Right lung (tissue), 5 donors: ENCODE measurements around the gene RPS27L. TPM values are rescaled to one million over a fixed set of nuclear protein-coding genes. Genes with fewer than 3 reads are reported as not detected.
"Not testable (repeated sequence)": the region's sequence is repeated elsewhere in the genome, so short reads cannot be mapped to it uniquely, and the experiment has no call there.

Experiments used
- DNase-seq, 2 donors: peaks; one replicate each; pipeline ENCODE4 v3.0.0-alpha.2; 2013
- polyA plus RNA-seq, 5 donors: library from polyadenylated mRNA; unstranded; fragments of 120-200 nt; gene quantifications; one replicate each; pipeline versions ENCODE4 v1.2.1 to v1.2.3, GENCODE V29; 2013; ENCODE audit warnings: inconsistent platforms in 1 of 5, low replicate concordance in 1 of 5; ENCODE audit not compliant: insufficient read length in 5 of 5, insufficient read depth in 1 of 5

The RPS27L gene
- polyA plus RNA-seq, 5 donors = 76.8 to 103 (median 92.8) TPM

DNA sequence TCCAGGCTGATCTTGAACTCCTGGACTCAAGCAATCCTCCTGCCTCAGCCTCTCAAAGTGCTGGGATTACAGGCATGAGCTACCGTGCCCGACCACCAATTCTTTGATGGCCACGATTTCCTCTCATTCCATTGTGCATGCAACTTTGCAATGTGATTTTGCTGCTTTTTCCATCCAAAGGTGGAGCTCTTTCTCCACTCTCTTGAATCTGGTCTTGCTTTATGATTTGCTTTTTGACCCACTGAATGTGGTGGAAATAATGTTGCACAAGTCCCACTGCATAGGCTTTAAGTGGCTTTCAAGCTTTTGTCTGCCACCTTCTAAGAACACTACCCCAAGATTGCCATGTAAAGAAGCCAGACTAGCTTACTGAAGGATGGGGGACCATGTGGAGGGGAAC is 10.6 kb downstream of the RPS27L start:
- DNase-seq = peak in 1 of 2 donors; percentile 11

DNA sequence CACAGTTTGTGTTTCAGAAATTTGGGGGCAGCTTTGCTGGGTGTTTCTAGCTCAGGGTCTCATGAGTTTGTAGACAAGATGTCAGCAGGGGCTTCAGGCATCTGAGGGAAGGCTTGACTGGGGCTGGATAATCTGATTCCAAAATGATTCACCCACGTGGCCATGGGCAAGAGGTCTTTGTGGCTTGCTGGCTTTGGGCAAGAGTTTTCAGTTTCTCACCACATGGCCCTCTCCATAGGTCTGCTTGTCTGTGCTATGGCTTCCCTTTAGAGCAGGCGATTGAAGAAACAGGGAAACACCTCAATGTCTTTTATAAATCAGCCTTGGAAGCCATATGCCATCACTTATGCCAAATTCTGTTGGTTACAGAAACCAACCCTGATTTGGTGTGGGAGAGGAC is 11.9 kb downstream of the RPS27L start:
- no peak for DNase-seq

DNA sequence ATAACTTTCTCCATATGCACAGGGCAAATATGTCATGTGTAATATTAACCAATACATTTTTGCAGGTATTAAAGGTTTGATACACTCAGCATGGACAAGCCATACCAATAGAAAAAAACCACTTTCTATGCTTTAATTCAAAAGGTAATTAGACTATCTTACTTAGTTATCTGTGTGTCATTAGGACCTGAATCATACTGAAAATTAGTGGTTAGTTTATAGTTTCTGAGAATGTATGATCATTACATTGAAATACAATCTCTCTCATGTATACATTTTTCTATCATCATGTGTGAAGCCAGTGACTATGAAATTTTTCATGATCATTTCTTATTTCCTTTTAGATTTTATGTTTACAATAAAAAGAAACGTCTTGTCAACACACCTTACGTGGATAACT is 16.3 kb downstream of the RPS27L start:
- DNase-seq = no peak

DNA sequence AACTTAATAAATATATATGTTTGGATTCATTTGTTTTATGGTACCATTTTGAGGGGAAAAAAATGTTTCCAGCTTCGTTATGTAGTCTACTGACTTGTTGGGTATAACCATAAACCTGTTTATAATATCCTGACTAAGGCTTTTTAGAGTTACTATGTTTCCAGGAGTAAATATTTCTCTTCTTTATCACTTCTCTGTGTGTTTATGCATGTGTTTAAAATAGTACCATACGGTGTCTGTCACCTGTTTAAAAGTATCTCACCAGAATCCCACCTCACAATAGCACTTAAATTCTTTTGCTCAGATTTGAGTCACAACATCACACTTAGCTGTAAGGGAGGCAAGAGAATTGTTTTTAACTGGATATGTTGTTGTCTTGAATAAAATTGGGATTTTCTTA is 20.5 kb downstream of the RPS27L start:
- DNase-seq = no peak

DNA sequence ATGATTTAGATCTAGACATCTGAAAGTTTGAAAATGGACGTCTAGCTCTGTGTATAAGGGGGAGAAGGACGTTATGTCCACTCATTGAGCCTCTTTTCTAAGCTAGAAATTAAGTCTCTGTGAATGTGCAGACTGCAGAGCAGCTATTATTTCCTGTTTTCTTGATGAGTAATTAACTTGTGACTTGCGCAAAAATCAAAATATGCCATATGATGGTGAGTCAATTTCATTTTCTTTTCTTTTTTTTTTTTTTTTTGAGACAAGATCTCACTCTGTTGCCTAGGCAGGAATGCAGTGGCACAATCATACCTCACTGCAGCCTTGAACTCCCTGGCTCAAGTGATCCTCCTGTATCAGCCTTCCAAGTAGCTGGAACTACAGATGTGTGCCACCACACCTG is 21.5 kb downstream of the RPS27L start:
- DNase-seq = no peak

DNA sequence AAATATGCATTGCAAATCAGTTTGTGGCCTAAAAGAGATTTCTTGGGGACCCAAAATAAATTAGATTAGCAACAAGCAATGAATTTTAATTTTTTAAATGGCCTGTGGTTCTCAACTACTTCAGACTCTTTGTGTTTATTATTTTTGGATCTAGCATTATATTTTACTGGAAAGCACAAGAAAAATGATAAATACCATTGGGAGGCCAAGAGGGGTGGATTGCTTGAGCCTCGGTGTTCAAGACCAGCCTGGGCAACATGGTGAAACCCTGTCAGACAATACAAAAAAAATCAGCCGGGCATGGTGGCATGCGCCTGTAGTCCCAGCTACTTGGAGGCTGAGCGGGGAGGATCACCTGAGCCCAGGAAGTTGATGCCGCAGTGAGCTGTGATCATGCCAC is 22.0 kb downstream of the RPS27L start:
- no peak for DNase-seq

DNA sequence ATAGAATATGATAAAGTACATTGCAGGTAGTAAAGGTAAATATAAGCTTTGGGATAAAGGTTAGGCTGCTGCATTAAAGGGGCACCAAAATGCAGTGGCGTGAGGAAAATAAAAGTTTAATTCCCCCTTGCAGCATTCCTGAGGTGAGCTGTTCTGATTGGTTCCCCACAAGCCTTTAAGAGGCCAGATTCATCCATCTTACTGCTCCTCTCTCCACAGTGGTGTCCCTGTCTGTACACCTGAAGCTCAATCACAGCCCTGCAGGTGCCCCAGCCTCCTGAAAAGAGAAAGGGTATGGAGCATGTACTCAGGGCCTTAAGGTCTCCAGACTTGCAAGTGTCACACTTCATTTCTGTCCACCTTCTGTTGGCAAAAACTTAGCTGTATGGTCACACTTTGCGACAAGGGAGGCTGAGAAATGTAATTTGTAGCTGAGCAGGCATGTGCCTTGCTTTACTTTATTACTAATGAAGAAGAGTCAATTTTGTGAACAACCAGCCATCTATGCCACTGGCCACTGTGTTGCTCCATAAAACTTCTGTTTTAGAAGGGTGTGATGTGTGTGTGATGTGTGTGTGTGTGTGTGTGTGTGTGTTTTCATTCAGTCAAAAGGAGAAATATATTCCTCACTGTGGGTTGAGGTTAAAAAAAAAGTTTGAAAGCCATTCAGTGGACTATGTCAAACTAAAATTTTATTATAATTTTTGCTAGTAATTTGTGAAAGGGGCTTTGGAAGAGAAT is 22.9 kb downstream of the RPS27L start:
- no peak for DNase-seq

DNA sequence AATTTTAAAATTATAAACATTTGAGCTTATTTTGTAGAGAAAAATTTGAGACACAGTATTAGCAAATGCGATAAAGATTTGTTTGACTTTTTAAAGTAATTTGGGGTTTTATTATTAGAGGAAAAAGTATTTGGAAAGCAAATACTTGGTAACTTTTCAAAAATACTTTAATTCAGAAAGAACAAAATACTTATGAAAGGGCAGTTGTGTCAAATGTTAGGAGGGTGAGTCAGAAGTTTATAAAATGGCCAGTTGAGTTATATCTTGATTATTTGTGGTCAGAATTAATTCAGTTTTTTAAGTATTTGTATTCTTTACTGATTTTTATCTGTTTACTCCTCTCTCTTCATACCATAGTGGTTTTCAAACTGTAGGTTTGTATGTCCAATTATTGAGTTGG is 23.5 kb downstream of the RPS27L start:
- no peak for DNase-seq

DNA sequence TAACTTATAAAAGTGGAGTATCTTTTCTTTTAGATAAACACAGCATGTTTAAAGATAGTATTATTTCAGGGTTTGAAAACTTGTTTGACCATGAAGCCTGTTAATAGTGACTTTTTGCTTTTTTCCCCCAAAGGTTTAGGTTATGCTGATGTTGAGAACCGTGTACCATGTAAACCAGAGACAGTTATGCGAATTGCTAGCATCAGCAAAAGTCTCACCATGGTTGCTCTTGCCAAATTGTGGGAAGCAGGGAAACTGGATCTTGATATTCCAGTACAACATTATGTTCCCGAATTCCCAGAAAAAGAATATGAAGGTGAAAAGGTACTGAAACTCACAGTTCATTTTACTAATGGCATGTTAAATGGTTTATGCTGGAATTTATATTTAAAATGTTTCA is 30.6 kb downstream of the RPS27L start:
- no peak for DNase-seq

DNA sequence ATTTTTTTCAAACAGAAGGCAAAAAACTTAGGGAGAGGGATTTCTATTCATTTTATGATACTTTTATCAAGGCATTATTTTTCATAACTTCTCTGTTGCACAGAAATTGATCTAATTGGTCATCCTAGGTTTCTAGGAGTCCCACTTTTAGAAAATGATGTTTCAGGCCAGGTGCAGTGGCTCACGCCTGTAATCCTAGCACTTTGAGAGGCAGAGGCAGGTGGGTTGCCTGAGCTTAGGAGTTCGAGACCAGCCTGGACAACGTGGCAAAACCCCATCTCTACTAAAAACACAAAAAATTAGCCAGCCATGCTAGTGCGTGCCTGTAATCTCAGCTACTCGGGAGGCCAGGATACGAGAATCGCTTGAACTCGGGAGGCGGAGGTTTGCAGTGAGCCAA is 32.8 kb downstream of the RPS27L start:
- no peak for DNase-seq

DNA sequence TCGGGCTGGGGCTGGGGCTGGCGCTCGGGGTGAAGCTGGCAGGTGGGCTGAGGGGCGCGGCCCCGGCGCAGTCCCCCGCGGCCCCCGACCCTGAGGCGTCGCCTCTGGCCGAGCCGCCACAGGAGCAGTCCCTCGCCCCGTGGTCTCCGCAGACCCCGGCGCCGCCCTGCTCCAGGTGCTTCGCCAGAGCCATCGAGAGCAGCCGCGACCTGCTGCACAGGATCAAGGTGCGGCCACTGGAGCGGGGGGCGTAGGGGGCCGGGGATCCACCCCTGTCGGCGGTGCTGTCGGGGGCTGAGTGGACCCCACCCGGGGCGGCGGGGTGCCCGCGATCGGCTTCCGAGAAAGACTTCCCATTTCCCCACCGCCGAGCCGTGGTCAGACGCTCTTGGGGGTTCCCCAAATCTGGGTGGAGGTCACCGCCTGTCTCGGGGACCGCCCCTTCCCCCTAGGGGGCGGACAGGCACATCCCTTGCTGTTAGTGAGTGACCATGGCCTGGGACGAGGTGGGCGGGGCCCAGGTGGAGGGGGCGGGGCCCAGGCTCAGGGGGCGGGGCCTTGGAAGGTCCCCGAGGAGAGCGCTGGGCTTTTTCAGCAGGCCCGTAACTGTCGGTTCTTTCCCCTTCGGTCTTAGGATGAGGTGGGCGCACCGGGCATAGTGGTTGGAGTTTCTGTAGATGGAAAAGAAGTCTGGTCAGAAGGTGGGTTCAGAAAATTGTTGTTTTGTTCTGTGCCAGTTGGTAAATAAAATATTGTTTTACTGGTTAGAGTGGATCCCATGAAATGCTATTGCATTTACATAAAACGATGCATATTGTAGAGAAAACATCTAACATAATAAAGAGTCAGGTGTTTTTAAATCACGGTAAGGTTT is 35.0 kb downstream of the RPS27L start:
- DNase-seq = peak; percentile 63 to 70

DNA sequence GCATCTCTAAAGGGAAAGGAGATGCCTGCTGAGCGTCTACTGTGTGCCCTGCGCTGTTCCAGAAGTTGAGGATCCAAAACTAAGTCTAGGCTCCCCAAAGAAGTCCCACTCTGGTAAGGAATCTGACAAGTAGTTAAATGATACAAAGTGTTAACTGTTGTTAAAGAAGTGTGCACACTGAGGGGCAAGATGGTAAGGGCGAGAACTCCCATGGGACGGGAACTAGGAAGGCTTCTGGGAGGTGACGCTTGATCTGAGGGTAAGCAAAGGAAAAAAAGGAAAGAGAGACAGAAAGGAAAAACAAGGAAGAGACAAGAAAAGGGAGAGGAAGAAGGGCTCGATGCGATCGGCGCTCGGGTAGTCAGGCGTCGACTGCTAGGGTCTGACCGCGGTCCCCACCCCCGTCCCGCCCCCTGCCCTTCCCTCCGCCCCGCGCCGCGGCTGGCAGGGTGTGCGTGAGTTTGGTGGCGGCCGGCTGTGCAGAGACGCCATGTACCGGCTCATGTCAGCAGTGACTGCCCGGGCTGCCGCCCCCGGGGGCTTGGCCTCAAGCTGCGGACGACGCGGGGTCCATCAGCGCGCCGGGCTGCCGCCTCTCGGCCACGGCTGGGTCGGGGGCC is 35.8 kb downstream of the RPS27L start, which contains the start of gene LACTB:
TSS of gene LACTB (plus strand) at position 480 of the 620 bp plus-strand sequence. CDS start at position 491, 11 bp downstream.
- peak; percentile 85 for DNase-seq

DNA sequence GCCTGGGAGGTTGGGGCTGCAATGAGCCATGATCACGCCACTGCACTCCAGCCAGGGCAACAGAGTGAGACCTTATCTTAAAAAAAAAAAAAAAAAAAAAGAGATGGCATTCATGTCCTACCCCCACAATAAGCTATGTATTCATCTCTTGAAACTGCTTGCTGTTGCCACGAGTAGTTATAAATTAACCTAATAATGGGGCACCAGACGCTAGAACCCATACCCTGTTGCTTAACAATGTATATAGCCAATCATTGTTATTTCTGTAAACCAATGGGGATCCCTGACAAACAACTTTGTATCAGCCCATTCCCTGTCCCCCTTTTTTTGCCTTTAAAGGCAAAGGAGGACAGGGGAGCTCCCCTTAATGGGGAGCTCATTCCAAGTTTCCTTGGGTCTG is 38.4 kb downstream of the RPS27L start:
- no peak for DNase-seq

DNA sequence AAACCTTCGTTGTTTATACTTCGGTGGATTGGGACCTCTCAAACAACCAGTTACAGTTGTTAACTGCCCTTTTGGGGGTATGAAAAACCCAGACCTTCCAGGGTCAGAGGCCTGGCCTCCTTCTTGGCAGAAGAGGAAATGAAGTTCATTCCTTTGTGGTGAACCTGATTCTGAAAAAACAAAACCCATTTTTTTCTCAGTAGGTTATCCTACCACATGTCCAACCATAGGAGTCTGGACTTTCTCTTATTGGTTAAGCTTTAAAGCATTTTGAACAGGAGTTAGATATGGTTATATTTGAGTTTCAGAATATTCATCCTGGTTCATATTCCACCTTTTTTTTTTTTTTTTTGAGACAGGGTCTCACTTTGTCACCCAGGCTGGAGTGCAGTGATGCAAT is 42.8 kb downstream of the RPS27L start:
- no peak for DNase-seq

DNA sequence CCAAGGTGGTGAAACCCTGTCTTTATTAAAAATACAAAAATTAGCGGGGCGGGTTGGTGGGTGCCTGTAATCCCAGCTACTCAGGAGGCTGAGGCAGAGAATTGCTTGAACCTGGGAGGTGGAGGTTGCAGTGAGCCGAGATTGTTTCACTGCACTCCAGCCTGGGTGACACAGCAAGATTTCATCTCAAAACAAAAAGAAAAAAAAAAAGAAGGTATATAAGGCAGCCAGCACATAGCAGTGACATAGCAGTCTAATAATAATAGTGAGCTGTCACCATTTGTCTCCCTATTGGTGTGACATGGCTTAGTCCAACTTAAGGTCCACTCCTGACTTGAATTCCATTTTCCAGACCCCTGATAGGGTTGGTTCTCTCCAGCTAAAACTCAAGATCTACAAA is 44.4 kb downstream of the RPS27L start:
- no peak for DNase-seq

DNA sequence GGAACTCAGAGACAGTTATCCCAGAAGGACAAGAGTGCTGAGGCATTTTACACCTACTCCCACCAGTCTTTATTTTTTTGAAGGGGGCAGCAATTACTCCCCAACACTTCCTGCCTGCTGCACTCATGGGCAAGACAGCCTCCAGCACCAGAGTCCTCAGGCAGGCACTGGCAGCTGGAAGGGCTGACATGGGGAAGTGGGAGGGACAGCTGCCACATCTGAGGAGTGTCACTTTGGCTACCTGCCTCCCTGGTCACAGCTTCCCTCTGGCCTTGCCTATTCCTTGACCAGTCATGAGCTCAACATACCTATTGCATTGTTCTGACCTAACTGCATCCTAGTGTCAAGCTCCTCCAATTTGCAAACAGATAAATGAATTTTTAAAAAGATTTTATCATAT is 45.8 kb downstream of the RPS27L start:
- DNase-seq = no peak

DNA sequence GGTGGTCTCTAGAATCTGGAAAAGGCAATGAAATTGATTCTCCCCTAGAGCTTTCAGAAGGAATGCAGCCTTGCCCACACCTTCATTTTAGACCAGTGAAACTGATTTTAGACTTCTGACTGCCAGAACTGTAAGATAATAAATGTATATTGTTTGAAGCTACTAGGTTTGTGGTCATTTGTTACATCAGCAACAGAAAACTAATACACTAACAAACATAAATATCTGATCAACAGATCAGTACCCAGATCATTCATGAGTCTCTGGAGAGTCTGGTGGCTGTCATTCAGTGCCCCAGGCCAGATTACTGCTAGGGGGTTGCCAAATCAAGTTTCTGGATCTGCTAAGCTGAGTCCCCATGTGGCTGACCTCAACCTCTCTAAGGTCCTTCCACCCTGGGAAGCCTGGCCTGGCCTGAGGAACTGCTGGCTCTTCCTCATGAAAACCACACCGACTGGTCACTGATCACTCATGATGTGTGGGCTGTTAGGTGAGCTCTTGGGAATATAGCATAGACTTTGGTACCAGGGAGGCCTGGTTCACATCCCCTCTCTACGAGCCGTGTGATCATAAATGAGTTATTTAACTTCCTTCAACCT is 46.8 kb downstream of the RPS27L start:
- no peak for DNase-seq

DNA sequence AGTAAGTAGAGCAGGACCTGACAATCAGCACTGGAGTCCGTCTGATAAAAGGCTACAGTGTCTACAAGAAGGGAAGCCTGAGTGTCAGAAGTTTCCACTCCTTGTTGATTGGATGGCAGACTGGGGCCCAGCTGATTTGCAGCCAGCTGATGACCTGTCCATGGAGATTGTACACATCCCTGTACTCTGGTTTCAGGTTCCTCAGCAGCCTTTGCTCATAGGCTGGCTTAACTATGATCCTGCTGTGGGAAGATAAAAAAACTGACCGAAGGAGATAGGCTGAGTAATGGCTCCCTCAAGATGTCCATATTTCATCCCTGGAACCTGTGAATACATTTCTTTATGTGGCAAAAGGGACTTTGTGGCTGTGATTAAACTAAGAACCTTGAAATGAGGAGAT is 47.4 kb downstream of the RPS27L start:
- DNase-seq = no peak

DNA sequence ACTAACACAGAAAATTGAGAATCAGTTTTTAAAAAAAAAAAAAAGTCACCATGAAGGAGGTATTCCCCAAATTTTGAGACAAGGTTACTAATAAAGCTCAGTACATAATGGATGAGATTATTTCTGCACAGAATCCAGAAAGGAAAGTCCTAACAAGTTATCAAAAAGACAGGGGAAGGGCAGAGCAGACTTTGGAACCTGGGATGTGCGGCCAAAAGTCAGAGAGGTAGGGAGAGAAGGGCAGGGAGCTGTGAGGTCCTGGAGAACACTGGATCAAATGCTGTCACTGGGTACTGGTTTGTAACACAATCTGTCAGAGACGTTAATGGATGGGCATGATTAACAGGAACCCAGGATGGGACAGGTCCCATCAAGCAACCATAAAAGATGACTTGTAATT is 47.8 kb downstream of the RPS27L start:
- no peak for DNase-seq

DNA sequence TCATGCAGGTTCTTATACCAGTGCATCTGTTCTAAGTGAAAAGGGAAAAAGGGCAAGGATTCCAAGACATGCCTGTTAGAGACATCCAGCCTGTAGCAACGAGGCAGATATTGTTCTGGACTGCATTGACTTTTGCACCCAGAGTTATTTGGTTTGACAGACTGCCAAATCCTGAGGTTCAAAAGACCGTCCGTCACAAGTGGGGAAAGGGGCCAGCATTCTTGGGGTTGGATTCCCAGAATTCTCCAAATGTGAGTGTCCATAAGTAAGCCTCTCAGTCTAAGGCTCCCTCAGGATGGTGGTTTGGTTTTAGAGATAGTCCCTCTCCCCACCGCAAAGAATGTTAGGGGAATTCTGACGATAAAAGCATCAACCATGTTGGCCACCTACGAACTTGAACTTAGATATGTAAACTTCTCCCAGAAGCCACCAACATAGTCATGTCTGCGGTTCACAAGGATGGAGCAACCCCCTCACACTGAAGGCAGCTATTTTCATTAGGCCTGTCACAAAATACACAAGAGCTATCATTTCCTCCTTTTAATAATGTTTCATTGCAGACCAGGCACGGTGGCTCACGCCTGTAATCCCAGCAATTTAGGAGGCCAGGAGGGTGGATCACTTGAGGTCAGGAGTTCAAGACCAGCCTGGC is 49.3 kb downstream of the RPS27L start:
- DNase-seq = peak; percentile 63 to 72

DNA sequence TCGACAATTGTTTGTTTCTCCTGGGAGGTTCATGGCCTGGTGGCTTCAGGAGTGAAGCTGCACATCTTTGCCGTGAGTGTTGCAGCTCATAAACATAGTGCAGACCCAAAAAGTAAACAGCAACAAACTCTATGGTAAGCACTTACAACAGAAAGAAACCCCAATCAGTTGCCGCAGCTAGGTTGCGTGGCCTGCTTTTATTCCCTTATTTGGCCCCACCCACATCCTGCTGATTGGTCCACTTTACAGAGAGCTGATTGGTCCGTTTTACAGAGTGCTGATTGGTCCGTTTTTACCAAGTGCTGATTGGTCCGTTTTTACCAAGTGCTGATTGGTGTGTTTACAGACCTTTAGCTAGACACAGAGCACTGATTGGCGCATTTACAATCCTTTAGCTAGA is 51.9 kb downstream of the RPS27L start:
- DNase-seq = not testable (repeated sequence)

DNA sequence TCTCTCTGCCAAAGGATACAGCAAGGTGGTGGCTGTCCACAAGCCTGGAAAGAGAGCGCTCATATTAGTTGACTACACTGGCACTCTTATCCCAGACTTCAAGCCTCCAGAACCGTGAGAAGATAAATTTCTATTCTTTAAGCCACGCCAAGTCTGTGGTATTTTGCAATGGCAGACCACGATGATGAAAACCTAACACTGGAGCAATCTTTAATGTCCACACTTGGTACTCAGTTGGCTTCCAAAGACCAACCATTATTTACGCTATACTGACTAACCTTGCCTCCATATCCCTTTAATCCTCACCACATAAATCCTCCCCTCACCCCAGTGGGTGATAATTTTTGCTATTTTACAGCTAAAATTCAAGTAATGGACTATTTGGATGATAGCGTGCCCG is 52.5 kb downstream of the RPS27L start:
- DNase-seq = no peak
